NOMO-1 treated with DMSO at 0.1 percent for 48 hours (cell line): ENCODE measurements around the gene PRKAR2B.
"Not testable (repeated sequence)": the region's sequence is repeated elsewhere in the genome, so short reads cannot be mapped to it uniquely, and the experiment has no call there.

Source experiments
- DNase-seq: peaks from one replicate; lab custom pipeline; 2025; ENCODE audit not compliant: unreplicated experiment; lab: John Stamatoyannopoulos, UW

The PRKAR2B gene

GRCh38 chr7:107076781-107077698 lies 32.5 kb downstream of the PRKAR2B start:
- peak; percentile 29 for DNase-seq

- DNase-seq = no peak
Observed at GRCh38 chr7:107077699-107078516, 33.4 kb downstream of the PRKAR2B start.

DNA sequence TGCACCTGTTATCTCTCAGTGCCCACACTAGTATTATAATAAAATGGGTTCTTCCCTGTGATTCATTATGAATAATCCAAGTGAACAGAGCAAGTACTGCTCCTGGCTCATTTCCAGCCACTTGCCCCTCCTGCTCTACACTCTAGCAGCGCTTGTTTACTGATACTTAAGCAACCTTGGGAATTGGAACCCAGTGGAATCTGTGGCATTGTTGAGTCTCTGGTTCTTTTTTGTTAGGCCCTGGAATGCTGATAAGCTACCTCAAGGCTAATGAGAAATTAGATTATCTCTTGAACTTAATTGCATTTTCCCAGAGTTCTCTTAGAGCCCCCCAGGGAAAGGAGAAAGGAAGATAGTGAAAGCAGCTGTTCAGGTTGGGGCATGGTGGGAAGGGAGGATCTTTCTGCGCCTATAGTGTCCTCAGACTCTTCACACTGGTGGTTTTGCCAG lies 34.0 kb downstream of the PRKAR2B start:
- no peak for DNase-seq

DNA sequence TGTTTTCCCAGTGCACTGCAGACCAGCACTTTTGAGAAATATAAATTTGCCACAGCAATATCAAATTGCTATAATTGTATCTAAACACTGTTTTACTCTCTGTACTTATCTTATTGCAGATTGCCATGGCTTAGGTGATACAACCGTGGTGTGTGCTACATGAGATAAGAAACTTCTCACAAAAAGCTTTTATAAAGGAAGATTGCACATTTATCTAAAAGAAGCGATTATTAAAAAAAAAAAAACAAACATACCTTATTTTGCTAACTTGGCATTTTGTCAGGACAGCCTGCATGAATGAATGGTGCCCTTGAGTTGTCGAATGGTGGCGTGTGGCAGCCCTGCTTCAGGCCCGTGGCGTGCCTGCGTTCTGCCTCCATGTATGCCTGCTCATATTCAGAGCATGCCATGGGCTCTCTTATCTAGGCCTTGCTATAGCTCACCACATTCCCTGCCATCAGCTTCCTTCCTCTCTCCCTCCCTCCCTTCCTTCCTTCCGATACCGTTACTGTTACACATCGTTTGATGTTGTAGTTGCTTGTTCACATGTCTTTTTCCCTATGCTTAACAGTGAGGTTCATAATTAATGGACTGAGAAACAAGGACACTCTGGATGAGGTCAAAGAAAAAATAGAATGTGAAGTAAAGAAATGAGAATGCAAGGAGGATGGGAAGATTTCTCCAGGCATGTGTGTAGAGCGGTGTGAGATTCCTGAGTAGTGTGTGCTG lies 34.9 kb downstream of the PRKAR2B start:
- DNase-seq = no peak

- DNase-seq = no peak
Observed at GRCh38 chr7:107080099-107080505, 35.6 kb downstream of the PRKAR2B start.

GRCh38 chr7:107080533-107080932 lies 36.0 kb downstream of the PRKAR2B start:
- DNase-seq = no peak

- no peak for DNase-seq
Observed at GRCh38 chr7:107085180-107085579, 40.7 kb downstream of the PRKAR2B start.

DNA sequence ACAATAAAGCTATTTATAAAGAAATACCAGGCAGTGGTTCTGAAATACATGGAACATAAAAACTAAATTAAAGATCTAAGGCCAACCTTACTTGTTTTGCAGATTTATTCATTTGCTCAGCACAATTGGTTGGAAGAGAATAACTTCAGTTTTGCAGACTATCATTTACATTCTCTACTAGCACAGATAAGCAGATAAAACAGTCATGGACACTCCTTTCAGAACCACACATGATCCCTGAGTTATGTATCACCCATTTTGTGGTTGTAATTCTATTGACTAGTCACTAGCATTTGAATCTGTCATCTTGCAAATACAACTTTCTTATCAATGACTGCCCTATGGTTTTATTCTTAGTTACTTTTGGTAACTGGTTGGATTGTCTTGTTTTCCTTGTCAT lies 45.1 kb downstream of the PRKAR2B start:
- no peak for DNase-seq

DNA sequence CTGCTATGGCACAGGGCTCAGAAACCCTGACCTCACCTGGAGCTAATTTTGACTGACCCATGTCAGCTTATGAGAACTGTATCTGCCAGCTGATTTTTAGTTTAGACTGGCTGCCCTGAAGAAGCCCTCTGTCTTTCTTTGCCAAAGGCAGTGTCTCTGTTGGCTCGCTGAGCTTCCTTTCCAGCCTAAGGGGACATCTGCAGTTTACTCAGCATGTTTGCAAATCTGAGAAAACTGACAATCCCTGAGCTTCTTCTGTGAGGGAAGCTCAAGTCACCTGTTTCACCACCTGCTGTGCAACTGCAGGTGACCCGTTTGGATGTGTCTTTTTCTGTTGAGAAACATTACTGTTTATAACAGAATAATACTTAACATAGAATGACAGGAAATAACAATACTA lies 46.0 kb downstream of the PRKAR2B start:
- DNase-seq = no peak

DNA sequence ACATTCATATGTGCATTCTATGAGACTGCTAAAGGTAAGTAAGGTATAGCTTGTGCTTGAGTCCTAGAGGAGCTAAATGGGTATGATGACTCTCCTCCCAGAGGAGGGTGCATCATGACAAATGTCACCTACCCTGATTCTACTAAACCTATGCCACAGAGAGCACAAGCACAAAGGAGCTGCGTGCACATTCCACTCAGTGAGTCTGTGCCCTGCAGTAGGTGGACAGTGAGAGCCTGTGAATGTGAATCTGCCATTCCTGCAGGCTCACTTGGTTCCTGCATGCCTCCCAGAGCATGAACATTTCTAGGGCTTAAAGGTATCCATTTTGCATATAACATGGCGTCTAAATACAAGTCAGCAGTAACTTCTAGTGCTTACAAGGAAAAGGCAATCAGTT lies 46.8 kb downstream of the PRKAR2B start:
- no peak for DNase-seq

DNA sequence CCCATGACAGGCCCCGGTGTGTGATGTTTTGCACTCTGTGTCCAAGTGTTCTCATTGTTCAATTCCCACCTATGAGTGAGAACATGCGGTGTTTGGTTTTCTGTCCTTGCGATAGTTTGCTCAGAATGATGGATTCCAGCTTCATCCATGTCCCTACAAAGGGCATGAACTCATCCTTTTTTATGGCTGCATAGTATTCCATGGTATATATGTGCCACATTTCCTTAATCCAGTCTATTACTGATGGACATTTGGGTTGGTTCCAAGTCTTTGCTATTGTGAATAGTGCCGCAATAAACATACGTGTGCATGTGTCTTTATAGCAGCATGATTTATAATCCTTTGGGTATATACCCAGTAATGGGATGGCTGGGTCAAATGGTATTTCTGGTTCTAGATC lies 49.2 kb downstream of the PRKAR2B start:
- not testable (repeated sequence) for DNase-seq

DNA sequence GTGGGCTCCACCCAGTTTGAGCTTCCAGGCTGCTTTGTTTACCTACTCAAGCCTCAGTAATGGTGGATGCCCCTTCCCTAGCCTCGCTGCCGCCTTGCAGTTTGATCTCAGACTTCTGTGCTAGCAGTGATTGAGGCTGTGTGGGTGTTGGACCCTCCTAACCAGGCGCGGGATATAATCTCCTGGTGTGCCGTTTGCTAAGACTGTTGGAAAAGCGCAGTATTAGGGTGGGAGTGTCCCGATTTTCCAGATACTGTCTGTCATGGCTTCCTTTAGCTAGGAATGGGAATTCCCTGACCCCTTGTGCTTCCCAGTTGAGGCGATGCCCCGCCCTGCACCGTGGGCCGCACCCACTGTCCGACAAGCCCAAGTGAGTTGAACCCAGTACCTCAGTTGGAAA lies 54.6 kb downstream of the PRKAR2B start:
- DNase-seq = not testable (repeated sequence)

GRCh38 chr7:107100824-107101223 lies 56.3 kb downstream of the PRKAR2B start:
- DNase-seq = no peak

DNA sequence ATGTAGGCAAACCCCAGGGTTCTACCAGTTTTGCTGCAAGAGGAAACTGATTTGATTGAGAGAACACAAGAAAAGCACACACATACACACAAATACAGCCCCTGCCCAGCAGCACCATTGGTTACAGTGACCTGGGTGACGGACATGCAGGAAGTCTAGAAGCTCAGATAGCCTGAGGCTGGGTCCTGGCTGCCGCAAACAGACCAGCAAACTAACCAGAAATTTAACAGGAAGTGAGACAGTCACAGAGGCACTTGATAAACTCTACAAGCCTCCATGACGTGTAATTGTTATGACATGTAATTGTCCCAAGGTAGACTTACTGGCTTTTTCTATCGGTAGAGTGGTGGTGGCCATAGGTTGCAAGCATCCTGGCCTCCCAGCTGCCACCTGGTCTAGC lies 58.9 kb downstream of the PRKAR2B start:
- DNase-seq = peak; percentile 62

DNA sequence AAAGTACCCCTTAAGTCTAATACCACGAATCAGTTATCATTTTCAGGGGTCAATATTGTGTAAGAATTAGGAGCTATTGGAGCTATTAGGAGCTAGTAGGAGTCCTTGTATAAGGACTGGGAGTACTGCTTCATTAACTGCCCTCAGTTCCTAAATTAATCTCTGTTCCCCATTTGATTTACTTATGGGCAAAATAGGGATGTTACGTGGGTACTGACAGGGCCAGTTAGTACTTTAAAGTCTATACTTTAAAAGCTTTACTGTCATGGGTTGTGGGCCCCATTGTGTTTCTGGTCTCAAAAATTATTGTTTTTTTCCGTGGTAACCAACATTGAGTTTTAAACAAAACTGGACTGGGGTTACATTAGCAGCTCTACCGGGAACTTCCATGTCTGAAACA lies 60.3 kb downstream of the PRKAR2B start:
- no peak for DNase-seq

GRCh38 chr7:107105591-107106245 lies 61.2 kb downstream of the PRKAR2B start:
- no peak for DNase-seq

DNA sequence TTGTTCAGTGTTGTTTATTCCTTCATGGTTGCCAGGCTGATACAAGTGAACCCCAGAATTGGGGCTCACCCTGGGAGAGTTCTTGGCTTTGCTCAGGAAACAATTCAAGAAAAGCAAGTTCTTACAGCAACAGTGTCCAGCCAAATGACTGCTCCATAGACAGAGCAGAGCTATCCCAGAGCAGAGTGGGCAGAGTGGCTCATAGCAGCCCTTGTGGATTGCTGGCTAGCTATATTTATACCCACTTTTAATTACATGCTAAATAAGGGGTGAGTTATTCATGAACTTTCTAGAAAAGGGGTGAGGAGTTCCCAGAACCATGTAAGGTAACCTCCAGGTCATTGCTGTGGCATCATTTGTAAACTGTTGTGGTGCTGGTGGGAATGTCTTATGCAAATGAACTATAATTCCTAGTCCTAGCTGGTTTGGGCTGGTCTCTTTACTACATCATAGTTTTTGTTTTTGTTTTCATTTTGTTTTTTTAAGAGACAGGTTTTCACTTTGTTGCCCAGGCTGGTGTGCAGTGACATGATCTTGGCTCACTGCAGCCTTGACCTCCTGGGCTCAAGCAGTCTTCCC lies 64.4 kb downstream of the PRKAR2B start:
- no peak for DNase-seq

DNA sequence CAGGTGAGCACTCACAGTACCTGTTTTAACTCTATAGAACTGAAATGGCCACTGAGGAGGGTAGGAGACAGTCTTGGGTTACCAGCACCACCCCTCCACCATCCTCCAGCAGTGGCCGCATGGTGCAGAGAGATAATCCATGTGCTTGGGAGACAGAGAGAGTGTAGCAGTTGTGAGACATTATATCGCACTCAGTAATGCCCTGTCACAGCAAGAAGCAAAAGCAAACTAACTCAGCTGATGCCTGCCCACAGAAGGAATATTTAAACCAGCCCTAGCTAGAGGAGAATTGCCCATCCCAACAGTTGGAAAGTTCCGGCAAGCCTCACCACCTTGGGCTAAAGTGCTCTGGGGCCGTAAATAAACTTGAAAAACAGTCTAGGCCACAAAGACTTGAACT lies 65.5 kb downstream of the PRKAR2B start:
- no peak for DNase-seq

DNA sequence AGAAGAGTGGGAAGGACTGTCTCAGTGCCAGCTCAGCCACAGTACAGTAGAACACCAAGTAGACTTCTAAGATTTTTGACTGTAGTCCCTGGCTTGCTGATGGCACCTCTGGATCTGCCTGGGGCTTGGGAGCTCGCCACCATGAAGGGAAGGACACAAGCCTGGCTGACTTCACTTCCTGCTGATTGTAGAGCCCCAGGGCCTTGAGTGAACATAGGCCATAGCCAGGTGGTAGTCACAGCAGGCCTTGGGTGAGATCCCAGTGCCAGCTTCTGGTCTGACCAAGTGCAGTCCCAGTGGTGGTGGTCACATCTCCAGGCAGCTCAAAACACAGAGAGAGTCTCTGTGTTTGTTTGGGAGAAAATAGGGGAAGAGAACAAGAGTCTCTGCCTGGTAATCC lies 66.7 kb downstream of the PRKAR2B start:
- DNase-seq = no peak

- DNase-seq = no peak
Observed at GRCh38 chr7:107113866-107114265, 69.4 kb downstream of the PRKAR2B start.
